ENCODE results near the gene UQCR11. TPM values are rescaled to one million over a fixed set of nuclear protein-coding genes. Genes with fewer than 3 reads are reported as not detected.

The UQCR11 gene
- total and polyA plus RNA-seq, 2 of the 4 experiments (the other 2 are of a cell fraction) = 29.2 to 177 TPM

DNA sequence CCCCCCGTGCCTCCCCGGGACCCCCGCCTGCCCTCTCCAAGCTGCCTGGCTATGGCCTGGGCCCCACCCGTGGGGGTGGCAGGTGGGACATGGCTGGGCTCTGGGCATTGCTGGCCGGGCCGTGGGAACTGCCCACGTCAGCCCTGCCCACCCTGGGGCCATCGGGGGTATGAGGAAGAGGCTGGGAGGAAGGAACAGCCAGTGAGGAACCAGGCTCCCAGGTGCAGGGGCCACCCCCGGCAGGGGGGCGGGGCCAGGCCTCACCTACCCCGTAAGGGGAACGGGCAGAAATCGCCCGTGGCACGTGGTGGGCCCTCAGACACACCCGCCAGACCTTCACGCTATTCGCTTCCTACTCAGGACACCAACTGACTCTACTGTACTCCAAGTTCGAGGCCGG, 24.8 kb upstream of the UQCR11 start:
- ChIA-PET CTCF (no interaction called here), POLR2A (ENCODE audit: unreplicated experiment) (no interaction called here)
- Histone ChIP-seq H2BK20ac (ENCODE audit: low read depth, low read length) (no peak overlapping the region), H3K56ac (ENCODE audit: extremely low read depth, insufficient read depth, low read length) (no peak overlapping the region), H3K27ac (ENCODE audit: insufficient read depth, low read length) (no peak overlapping the region), H3K9me3 (ENCODE audit: control insufficient read depth, insufficient read depth, low read length) (peaks cover 2% of the 10 kb centered on the region; the same call in 1 of the 2 replicates), H3K4me3 (ENCODE audit: insufficient read depth, low read depth, low read length) (no peak overlapping the region), H3K23ac (ENCODE audit: low read depth, low read length) (no peak overlapping the region), H3K4me1 (ENCODE audit: control insufficient read depth, insufficient read depth, low read length) (no peaks in the 10 kb centered on the region), H2BK120ac (ENCODE audit: low read depth, low read length) (no peak overlapping the region), H3K36me3 (ENCODE audit: control insufficient read depth, insufficient read depth, low read length) (peaks cover 47% of the 10 kb centered on the region), H4K8ac (ENCODE audit: low read depth in 2 of 2, low read length in 2 of 2) (no peak overlapping the region), H3K4me2 (ENCODE audit: low read depth, low read length) (no peak overlapping the region), H2BK15ac (ENCODE audit: low read depth, low read length) (no peak overlapping the region), H3K79me1 (ENCODE audit: low read depth in 1 of 2, low read length in 2 of 2) (peaks cover 0 to 32% of the 10 kb centered on the region in 2 experiments; a peak in 3 of 4 replicates), H3K14ac (replicated peaks; ENCODE audit: low read depth, low read length) (no peak overlapping the region), H2BK5ac (ENCODE audit: low read depth, low read length, poor library complexity, severe bottlenecking) (no peak overlapping the region), H3K27me3 (ENCODE audit: control insufficient read depth, insufficient read depth, low read length) (no peaks in the 10 kb centered on the region), H3K4ac (ENCODE audit: low read depth, low read length) (no peak overlapping the region), H3K18ac (ENCODE audit: low read depth, low read length) (no peak overlapping the region), H2AK5ac (ENCODE audit: low read depth, low read length) (no peak overlapping the region), H3K9me1 (ENCODE audit: insufficient read depth, low read length) (no peaks in the 10 kb centered on the region), H2AK9ac (replicated peaks; ENCODE audit: low read depth, low read length, poor library complexity) (peak overlapping the region; percentile 28), H4K5ac (ENCODE audit: low read depth, low read length) (no peak overlapping the region), H2AFZ (replicated peaks; ENCODE audit: low read length, poor library complexity) (no peak overlapping the region), H3K9ac (ENCODE audit: low read depth, low read length) (no peak overlapping the region), H4K91ac (ENCODE audit: insufficient read depth, low read depth, low read length) (no peak overlapping the region), H4K20me1 (ENCODE audit: insufficient read depth, low read length) (peaks cover 19% of the 10 kb centered on the region)
- dilution Hi-C loops (cut with HindIII; ENCODE audit: low sequenced_read_pairs, unreplicated experiment) = no loop called here
- no TSS peak for BruUV-seq (replicated peaks)
- no peak for ATAC-seq (ENCODE audit: low read depth)
- 92% methylated on average over 9 of the region's 20 CpGs; no CpG with 5 or more reads in 1 of the 2 experiments for WGBS, 2 experiments (ENCODE audit: extremely low coverage in 2 of 2, insufficient read length in 1 of 2)
- in situ Hi-C loops (cut with MboI; ENCODE audit: low sequenced_read_pairs) = no loop called here
- TF ChIP-seq RCOR1 (IDR thresholded peaks at IDR 0.05; ENCODE audit: insufficient replicate concordance, low read length) = no peak
- no peak for TF ChIP-seq NFE2L2 (IDR thresholded peaks at IDR 0.05; ENCODE audit: low read depth, low read length)
- TF ChIP-seq, protein P1, sequence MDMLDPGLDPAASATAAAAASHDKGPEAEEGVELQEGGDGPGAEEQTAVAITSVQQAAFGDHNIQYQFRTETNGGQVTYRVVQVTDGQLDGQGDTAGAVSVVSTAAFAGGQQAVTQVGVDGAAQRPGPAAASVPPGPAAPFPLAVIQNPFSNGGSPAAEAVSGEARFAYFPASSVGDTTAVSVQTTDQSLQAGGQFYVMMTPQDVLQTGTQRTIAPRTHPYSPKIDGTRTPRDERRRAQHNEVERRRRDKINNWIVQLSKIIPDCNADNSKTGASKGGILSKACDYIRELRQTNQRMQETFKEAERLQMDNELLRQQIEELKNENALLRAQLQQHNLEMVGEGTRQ (IDR thresholded peaks at IDR 0.05; ENCODE audit: low read depth, low read length) = no peak
- TF ChIP-seq POLR2A (IDR thresholded peaks at IDR 0.05; ENCODE audit: low read depth, low read length) = no peak
- no peak for TF ChIP-seq RAD21 (IDR thresholded peaks at IDR 0.05; ENCODE audit: low read length)
- TF ChIP-seq RFX5 (IDR thresholded peaks at IDR 0.05; ENCODE audit: low read depth, low read length) = no peak
- no peak for TF ChIP-seq SMC3 (IDR thresholded peaks at IDR 0.05; ENCODE audit: low read depth, low read length)
- TF ChIP-seq, protein P2, sequence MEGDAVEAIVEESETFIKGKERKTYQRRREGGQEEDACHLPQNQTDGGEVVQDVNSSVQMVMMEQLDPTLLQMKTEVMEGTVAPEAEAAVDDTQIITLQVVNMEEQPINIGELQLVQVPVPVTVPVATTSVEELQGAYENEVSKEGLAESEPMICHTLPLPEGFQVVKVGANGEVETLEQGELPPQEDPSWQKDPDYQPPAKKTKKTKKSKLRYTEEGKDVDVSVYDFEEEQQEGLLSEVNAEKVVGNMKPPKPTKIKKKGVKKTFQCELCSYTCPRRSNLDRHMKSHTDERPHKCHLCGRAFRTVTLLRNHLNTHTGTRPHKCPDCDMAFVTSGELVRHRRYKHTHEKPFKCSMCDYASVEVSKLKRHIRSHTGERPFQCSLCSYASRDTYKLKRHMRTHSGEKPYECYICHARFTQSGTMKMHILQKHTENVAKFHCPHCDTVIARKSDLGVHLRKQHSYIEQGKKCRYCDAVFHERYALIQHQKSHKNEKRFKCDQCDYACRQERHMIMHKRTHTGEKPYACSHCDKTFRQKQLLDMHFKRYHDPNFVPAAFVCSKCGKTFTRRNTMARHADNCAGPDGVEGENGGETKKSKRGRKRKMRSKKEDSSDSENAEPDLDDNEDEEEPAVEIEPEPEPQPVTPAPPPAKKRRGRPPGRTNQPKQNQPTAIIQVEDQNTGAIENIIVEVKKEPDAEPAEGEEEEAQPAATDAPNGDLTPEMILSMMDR (conservative IDR thresholded peaks at IDR 0.05; ENCODE audit: low read depth, low read length) = no peak
- TF ChIP-seq, protein P3, sequence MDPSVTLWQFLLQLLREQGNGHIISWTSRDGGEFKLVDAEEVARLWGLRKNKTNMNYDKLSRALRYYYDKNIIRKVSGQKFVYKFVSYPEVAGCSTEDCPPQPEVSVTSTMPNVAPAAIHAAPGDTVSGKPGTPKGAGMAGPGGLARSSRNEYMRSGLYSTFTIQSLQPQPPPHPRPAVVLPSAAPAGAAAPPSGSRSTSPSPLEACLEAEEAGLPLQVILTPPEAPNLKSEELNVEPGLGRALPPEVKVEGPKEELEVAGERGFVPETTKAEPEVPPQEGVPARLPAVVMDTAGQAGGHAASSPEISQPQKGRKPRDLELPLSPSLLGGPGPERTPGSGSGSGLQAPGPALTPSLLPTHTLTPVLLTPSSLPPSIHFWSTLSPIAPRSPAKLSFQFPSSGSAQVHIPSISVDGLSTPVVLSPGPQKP (IDR thresholded peaks at IDR 0.05; ENCODE audit: borderline replicate concordance, low read depth, low read length) = no peak
- no peak for DNase-seq
- intact Hi-C loops (cut with micrococcal nuclease) = no loop called here

Data from IMR-90 (cell line).